Measurements from ENCODE around the gene EVC2.

DNA sequence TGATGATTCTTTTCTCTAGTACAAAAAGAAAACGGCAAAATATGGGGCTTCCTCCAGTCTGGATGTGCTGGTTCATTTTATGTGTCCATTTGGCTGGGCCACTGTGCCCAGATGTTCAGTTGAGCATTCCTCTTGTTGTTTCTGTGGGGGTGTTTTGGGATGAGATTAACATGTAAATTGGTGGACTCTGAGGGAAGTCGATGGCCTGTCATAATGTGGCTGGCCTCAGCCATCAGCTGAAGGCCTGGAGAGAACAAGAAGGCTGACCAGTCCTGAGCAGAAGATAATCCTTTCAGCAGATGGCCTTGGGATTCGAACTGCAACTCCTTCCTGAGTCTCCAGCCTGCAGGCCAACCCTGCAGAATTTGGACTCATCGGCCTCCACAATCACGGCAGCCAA lies 136.7 kb downstream of the EVC2 start:
- TF ChIP-seq, protein P1, sequence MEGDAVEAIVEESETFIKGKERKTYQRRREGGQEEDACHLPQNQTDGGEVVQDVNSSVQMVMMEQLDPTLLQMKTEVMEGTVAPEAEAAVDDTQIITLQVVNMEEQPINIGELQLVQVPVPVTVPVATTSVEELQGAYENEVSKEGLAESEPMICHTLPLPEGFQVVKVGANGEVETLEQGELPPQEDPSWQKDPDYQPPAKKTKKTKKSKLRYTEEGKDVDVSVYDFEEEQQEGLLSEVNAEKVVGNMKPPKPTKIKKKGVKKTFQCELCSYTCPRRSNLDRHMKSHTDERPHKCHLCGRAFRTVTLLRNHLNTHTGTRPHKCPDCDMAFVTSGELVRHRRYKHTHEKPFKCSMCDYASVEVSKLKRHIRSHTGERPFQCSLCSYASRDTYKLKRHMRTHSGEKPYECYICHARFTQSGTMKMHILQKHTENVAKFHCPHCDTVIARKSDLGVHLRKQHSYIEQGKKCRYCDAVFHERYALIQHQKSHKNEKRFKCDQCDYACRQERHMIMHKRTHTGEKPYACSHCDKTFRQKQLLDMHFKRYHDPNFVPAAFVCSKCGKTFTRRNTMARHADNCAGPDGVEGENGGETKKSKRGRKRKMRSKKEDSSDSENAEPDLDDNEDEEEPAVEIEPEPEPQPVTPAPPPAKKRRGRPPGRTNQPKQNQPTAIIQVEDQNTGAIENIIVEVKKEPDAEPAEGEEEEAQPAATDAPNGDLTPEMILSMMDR (IDR thresholded peaks at IDR 0.05) = no peak
- TF ChIP-seq EP300 (IDR thresholded peaks at IDR 0.05) = no peak

Measured in sigmoid colon (tissue), 4 donors.